Stimulated activated CD4-positive, alpha-beta T cell treated with anti-CD3 and anti-CD28 coated beads, Interleukin-2, amount 100 ng/mL, for 48 hours (primary cell): ENCODE measurements around the gene MICU1.
A peak's percentile ranks its signal among the peaks of the same experiment; 100 is the strongest.
"Not testable (repeated sequence)": the region's sequence is repeated elsewhere in the genome, so short reads cannot be mapped to it uniquely, and the experiment has no call there.

Experiments
- DNase-seq, 2 donors: peaks; one replicate each; pipeline ENCODE4 v3.0.0-alpha.2; 2020

Gene MICU1

GRCh38 chr10:72625608-72626443 is at the start of gene MICU1:
MICU1 (minus strand) TSS chr10:72626079; CDS start chr10:72566793, 59,286 bp downstream.
- peak; percentile 91 to 93 for DNase-seq

- DNase-seq: not testable (repeated sequence)
Measured at GRCh38 chr10:72674174-72674573, 48.3 kb upstream of the MICU1 start.

GRCh38 chr10:72673280-72673679 is 47.4 kb upstream of the MICU1 start:
- no peak for DNase-seq

GRCh38 chr10:72667207-72667864 is 41.5 kb upstream of the MICU1 start:
- no peak for DNase-seq

GRCh38 chr10:72665925-72666324 is 40.0 kb upstream of the MICU1 start:
- DNase-seq: no peak

GRCh38 chr10:72663971-72664370 is 38.1 kb upstream of the MICU1 start:
- DNase-seq: no peak

- no peak for DNase-seq
Measured at GRCh38 chr10:72661431-72661830, 35.6 kb upstream of the MICU1 start.

- no peak for DNase-seq
Measured at GRCh38 chr10:72660220-72660619, 34.3 kb upstream of the MICU1 start.

GRCh38 chr10:72659694-72660093 is 33.8 kb upstream of the MICU1 start:
- no peak for DNase-seq

- no peak for DNase-seq
Measured at GRCh38 chr10:72658696-72659400, 33.0 kb upstream of the MICU1 start.

- no peak for DNase-seq
Measured at GRCh38 chr10:72654720-72655119, 28.8 kb upstream of the MICU1 start.

- DNase-seq: no peak
Measured at GRCh38 chr10:72653383-72654096, 27.7 kb upstream of the MICU1 start.

GRCh38 chr10:72649291-72649690 is 23.4 kb upstream of the MICU1 start:
- no peak for DNase-seq

GRCh38 chr10:72648301-72648700 is 22.4 kb upstream of the MICU1 start:
- no peak for DNase-seq

- DNase-seq: not testable (repeated sequence)
Measured at GRCh38 chr10:72646971-72647370, 21.1 kb upstream of the MICU1 start.

- DNase-seq: no peak
Measured at GRCh38 chr10:72645263-72645858, 19.5 kb upstream of the MICU1 start.

GRCh38 chr10:72642318-72642717 is 16.4 kb upstream of the MICU1 start:
- DNase-seq: no peak

- no peak for DNase-seq
Measured at GRCh38 chr10:72639441-72639873, 13.6 kb upstream of the MICU1 start.

GRCh38 chr10:72638586-72639440 is 12.9 kb upstream of the MICU1 start:
- no peak for DNase-seq

GRCh38 chr10:72637398-72637857 is 11.5 kb upstream of the MICU1 start:
- DNase-seq: peak; percentile 5 to 13

GRCh38 chr10:72630144-72630543 is 4.3 kb upstream of the MICU1 start:
- no peak for DNase-seq

- no peak for DNase-seq
Measured at GRCh38 chr10:72626444-72626754, 520 bp upstream of the MICU1 start.
